Epithelial cell of proximal tubule (primary cell): ENCODE measurements around the gene SEMA4C. TPM values are rescaled to one million over a fixed set of nuclear protein-coding genes. Genes with fewer than 3 reads are reported as not detected.
A peak's percentile ranks its signal among the peaks of the same experiment; 100 is the strongest.

Experiments
- DNase-seq: peaks from one replicate; pipeline ENCODE4 v3.0.0-alpha.2; 2011; ENCODE audit warnings: low read depth
- H3K4me3 ChIP-seq: 2 replicates; pipeline ENCODE4 v1.5.1; 2011; ENCODE audit warnings: low read depth, mild to moderate bottlenecking, low read length
- total RNA-seq: library from RNA; depleted of rRNA; stranded (reverse); fragments of >200 nt; gene quantifications from 2 replicates; pipeline ENCODE4 v1.2.3, GENCODE V29; 2015
- TF ChIP-seq, protein P1 (sequence below): conservative IDR thresholded peaks from 2 replicates; pipeline ENCODE4 v1.5.1; 2012; ENCODE audit warnings: low read depth, mild to moderate bottlenecking, low read length

The SEMA4C gene
- total RNA-seq, 1 donor from 2014 or later: 35.3 TPM

DNA sequence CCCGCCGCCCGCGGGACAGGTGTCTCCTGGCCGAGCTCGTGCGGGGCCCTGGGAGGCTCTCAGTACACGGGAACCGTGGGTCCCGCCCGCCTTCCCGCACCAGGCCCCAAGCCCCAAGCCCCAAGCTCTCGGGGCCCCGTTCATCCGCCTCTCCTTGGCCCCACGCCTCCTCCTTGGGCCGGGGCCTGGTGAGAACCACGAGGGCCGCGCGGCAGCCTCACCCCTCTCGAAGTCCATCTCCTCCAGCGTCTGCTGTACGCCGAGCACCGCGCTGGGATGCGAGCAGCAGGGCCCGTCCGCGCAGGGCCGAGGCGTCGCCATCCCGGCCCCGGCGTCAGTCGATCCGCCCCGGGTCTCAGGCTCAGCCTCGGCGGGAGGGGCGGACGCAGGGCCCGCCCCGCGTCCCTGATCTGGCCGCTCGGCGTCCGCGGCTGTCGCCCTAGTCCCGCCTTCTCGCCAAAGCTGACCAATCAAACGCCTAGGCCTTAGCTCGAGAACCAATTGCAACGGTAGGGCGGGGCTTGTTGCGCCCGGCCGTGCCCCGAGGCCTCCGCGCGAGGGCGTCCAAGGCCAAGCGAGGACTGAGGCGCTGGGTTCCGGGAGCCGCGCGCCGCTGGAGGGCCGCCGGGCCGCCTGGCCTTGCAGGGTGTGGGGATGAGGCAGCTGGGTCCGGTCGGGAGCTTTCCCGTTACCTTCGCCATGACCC, 12.1 kb downstream of the SEMA4C start, which contains the start of gene ANKRD39:
Gene ANKRD39, minus strand, starts transcription at position 350 of the 706 bp plus-strand sequence. Its CDS starts 29 bp downstream, at position 321.
- peak within 1 kb of the TSS; percentile 91 for H3K4me3 ChIP-seq
- peak; percentile 68 for DNase-seq
- TF ChIP-seq, protein P1, sequence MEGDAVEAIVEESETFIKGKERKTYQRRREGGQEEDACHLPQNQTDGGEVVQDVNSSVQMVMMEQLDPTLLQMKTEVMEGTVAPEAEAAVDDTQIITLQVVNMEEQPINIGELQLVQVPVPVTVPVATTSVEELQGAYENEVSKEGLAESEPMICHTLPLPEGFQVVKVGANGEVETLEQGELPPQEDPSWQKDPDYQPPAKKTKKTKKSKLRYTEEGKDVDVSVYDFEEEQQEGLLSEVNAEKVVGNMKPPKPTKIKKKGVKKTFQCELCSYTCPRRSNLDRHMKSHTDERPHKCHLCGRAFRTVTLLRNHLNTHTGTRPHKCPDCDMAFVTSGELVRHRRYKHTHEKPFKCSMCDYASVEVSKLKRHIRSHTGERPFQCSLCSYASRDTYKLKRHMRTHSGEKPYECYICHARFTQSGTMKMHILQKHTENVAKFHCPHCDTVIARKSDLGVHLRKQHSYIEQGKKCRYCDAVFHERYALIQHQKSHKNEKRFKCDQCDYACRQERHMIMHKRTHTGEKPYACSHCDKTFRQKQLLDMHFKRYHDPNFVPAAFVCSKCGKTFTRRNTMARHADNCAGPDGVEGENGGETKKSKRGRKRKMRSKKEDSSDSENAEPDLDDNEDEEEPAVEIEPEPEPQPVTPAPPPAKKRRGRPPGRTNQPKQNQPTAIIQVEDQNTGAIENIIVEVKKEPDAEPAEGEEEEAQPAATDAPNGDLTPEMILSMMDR: peak; percentile 70

DNA sequence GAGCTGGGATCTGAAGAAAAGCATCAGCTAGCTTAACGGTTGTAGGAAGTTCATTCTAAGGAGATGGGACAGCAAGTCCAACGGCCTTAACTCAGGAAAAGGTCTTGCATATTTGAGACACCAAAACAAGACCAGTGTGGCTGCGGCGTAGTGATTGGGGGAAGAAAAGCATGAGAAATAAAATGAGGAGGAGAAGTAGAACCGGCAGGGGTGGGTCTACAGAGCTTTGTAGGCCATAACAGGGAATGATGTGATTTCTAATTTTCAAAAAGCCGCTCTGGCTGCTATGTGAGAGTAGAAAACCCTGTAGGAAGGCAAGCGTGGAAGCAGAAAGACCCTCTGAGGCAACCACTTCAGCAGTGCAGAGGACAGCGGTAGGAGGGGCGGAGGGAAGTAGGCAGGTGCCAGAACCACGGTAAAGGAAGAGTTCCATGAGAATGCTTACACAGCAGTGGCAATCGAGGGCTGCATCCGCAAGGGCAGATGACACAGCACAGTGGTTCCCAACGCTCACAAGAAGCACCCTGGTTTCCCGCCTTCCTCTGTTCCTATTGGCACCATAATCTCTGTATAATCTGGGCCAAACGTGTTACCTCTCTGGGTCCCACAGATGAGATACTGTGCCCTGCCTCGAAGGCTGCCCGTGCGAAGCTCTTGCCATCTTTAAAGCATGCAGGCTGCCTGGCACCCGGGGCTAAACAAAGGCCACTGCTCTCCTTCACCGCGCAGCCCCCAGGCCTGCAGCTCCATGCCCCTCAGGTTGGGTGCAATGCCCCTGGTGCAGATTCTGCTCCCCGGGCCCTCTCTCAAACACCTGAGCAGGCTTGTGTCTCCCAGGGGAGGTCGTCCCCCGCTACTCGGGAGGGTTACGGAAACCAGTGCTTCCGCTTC, 12.9 kb downstream of the SEMA4C start:
- TF ChIP-seq, protein P1: no peak
- peak overlapping the region; percentile 91 for H3K4me3 ChIP-seq
- DNase-seq: no peak

DNA sequence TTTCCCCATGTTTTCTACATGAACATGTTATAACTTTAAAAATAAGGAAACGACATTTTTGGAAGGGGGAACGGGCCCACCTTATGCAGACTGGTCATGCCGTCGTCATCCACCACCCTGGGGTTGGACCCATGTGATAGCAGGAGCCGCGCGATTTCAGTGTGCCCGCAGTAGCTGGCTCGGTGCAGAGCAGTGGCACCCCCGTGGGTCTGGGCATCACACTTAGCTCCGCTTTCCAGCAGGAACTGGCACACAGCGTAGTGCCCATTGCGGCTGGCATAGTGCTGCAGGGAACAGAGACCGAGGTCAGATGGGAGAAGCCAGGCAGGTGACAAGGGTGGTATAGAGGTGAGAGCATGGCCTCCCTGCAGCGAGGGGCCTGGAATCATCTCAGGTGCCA, 16.6 kb downstream of the SEMA4C start:
- TF ChIP-seq, protein P1: no peak
- no peak for DNase-seq
- H3K4me3 ChIP-seq: no peak overlapping the region

DNA sequence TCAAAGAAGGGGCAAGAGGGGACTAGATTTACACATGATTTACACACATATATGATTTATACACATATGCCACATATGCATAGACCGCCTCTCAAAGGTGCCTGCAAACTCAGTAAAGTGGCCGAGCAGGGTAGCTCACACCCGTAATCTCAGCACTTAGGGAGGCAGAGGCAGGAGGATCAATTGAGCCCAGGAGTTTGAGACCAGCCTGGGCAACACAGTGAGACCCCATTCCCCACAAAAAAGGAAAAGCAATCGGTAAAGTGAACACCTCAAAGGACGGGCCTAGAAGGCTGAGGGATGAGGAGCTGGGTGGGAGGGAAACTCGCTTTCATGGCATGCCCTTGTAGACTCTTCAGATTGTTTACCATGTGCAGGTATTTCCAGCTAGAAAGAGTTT, 17.2 kb downstream of the SEMA4C start:
- H3K4me3 ChIP-seq: no peak overlapping the region
- TF ChIP-seq, protein P1: no peak
- DNase-seq: no peak

DNA sequence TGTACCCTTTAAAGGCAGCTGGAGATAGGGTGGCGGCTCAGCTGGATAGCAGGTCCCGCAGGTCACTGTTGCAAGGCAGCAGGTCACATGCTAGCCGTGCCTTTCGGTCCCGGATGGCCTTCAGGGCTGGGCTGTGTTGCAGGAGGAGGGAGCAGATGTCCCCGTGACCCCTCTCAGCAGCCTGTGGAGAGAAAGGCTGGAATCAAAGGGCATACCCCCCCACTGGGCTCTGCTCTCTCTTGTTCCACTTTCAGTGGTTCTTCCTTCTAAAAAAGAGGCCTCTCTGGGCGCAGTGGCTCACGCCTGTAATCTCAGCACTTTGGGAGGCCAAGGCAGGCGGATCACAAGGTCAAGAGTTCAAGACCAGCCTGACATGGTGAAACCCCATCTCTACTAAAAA, 21.6 kb downstream of the SEMA4C start:
- no peak overlapping the region for H3K4me3 ChIP-seq
- TF ChIP-seq, protein P1: no peak
- no peak for DNase-seq

DNA sequence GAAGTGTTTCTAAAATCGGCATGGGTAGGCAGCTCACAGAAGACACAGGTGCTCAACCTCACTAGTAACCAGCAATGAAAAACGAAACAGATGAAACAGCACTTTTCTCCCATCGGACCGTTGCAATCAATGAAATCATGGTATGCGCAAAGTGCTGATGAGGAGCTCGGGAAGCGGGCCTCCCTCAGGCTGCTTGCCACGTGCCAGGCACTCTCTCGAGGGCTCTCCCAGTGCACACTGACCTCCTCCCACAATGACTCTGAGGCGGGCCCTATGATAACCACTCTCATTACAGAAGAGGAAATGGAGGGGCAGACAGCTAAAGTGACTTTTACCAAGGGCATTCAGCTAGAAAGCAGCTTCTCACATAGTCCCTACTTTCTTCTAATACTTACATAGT, 22.3 kb downstream of the SEMA4C start:
- H3K4me3 ChIP-seq: no peak overlapping the region
- DNase-seq: no peak
- TF ChIP-seq, protein P1: no peak
